Adrenal gland (tissue), 12 donors: ENCODE results near the gene PTPN1. TPM values are rescaled to one million over a fixed set of nuclear protein-coding genes. Genes with fewer than 3 reads are reported as not detected.

Experiments used
- DNase-seq, 7 donors: peaks; one replicate each; pipeline ENCODE4 v3.0.0-alpha.2; 2019 to 2020
- H3K27ac ChIP-seq, 5 donors: fragments of 200-600 bp; sonication (generic) in 4 of 5; 1 replicate in 3 of 5; 2 replicates in 2 of 5; pipeline versions ENCODE4 v1.5.1 to v1.8.0; 2016 to 2020; ENCODE audit warnings: mild to moderate bottlenecking in 1 of 5
- H3K27me3 ChIP-seq: fragments of 200-600 bp; 2 replicates; pipeline ENCODE4 v1.8.0; 2021
- H3K36me3 ChIP-seq, 2 donors: fragments of 200-600 bp; replicated peaks in 1 of 2; 1 replicate in 1 of 2; 2 replicates in 1 of 2; pipeline versions ENCODE4 v1.5.1 to v1.8.0; 2018 to 2022
- H3K4me1 ChIP-seq, 2 donors: fragments of 200-600 bp; replicated peaks in 1 of 2; 1 replicate in 1 of 2; 2 replicates in 1 of 2; pipeline versions ENCODE4 v1.5.1 to v1.8.0; 2018 to 2021
- H3K4me3 ChIP-seq, 4 donors: fragments of 200-600 bp; sonication (generic) in 3 of 4; one replicate each; pipeline ENCODE4 v1.5.1; 2016 to 2018
- H3K9me3 ChIP-seq, 3 donors: fragments of 200-600 bp; sonication (generic) in 1 of 3; replicated peaks in 1 of 3; 1 replicate in 2 of 3; 2 replicates in 1 of 3; pipeline versions ENCODE4 v1.5.1 to v1.8.0; 2016 to 2021
- POLR2A ChIP-seq, 2 donors: fragments of 450-650 bp; IDR thresholded peaks; one replicate each; pipeline ENCODE4 v1.6.1; 2017; ENCODE audit warnings: antibody characterized with exemption in 2 of 2, mild to moderate bottlenecking in 2 of 2, moderate library complexity in 1 of 2
- WGBS, 4 donors: extraction: QIAGEN DNeasy Blood & Tissue Kit in 2 of 4; methylation state at CpG; one replicate each; pipeline versions ENCODE4 v1.1.5 to v1.1.7; 2013 to 2017; 5-methylcytosine and 5-hydroxymethylcytosine counted together
- intact Hi-C, 2 donors: fragments of 100-400 bp; cut with DNase I; formaldehyde crosslinking; loops; one replicate each; pipeline versions ENCODE4 v1.14.1 to v1.15.0; 2022 to 2023
- polyA plus RNA-seq, 3 donors: library from polyadenylated mRNA; stranded (reverse); fragments of 200-250 nt in 2 of 3; fragments of 350-450 nt in 1 of 3; fragmentation: Illumina TruSeq in 1 of 3; extraction: RNeasy Lipid Tissue Mini Kit (QIAGEN cat#74804) in 1 of 3; gene quantifications; one replicate each; pipeline ENCODE4 v1.2.3, GENCODE V29; 2013 to 2014
- total RNA-seq, 9 donors: library from RNA; depleted of rRNA in 4 of 9; stranded (reverse); fragments of >200 nt in 4 of 9; fragments of 120-200 nt in 1 of 9; fragmentation: NEBNext Ultra II Directional in 1 of 9; extraction: Animal tissue kit (Norgen Biotek cat#: 25700) in 1 of 9; gene quantifications; one replicate each; pipeline versions ENCODE4 v1.1.0 to v1.2.4, GENCODE V29; 2013 to 2023
- TF ChIP-seq, protein P1 (sequence below), 6 experiments: fragments of 450-650 bp in 4 of 6; fragments of 200-600 bp in 2 of 6; sonication (generic) in 1 of 6; IDR thresholded peaks; 1 replicate in 5 of 6; 2 replicates in 1 of 6; pipeline versions ENCODE4 v1.5.1 to v1.8.0; 2016 to 2021; ENCODE audit warnings: antibody characterized with exemption in 6 of 6, mild to moderate bottlenecking in 2 of 6, moderate library complexity in 1 of 6
- donor health status: healthy with polysubstance abuse.
- donor health status: Bipolar disorder and iron deficiency.
- donor health status: DM: yes; HTN: yes; CAD: no.
- donor health status: DM: no; HTN: no; CAD: no.
- donor health status: DM: no; HTN: no; CAD: no.
- donor health status: DM: yes; HTN: yes; CAD: no.

The PTPN1 gene
- total and polyA plus RNA-seq, 12 donors = 17.0 to 49.2 (median 35.8) TPM

DNA sequence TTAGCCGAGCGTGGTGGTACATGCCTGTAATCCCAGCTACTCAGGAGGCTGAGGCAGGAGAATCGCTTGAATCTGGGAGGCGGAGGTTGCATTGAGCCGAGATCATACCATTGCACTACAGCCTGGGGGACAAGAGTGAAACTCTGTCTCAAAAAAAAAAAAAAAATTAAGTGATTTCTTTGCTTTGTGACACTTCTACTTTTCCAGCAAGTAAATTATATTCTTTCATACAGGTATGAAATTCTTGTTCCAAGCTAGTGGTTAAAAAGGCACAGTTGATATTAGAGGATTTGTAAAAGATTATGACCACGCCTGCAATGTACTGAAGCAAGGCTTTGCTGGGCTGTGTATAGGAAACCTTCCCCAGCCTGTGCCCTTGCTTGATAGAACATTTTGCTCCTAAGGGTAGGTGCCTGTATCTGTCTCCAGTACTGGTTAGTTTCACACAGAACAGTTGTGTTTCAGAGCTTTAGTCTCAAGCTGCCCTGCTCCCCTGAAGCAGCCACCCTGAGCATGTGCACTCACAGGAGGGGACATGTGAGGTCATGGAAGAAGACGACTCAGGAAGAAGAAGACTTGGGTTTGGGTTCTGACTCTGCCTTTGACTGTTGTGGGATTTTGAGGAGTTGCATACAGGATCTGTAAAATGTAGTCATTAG is 10.2 kb downstream of the PTPN1 start:
- peaks cover 34 to 82% of the 10 kb centered on the region in 2 donors for H3K4me1 ChIP-seq
- 84 to 95% (median 89%) methylated on average over 7 of the region's 7 CpGs for WGBS, 4 donors
- intact Hi-C loops = no loop called here

DNA sequence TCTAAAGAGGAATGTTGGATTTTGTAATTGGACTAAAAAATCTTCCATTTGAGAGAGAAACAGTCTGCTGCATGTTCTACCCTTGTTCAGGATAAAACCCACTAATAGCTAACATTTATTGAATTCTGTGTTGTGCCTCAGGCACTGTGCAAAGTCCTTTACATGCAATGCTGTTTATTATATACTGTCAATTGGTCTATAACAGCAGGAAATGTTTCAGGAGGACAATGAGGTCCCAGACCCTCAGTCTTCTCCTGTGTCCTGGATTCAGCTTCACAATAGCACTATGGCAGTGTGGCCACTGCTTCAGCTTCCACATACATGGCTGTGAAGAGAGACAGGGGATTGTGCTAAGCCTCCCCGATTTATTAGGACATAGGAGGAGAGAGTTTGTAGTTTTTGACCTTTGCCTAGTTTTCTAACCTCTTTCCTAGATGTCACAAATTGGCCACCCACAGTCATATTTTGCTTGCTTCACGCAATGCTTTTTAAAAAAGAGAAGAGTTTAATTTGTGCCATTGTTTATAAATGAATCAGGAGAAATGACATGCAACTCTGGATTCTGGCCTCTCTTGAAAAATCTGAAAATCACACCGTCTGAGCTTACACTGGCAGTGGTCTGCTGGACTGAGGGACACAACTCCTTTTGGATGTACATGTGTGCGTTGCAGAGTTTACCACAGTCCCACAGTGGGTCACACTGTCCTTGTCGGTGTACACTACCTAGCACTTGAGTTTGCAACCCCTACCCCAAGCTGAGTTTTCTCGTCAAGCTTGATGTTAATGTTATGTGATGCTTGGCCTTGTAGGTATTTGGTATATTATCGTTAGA is 11.3 kb downstream of the PTPN1 start:
- Histone ChIP-seq H3K4me3 (no peak overlapping the region), H3K36me3 (no peaks in the 10 kb centered on the region), H3K27me3 (no peaks in the 10 kb centered on the region), H3K4me1 (peaks cover 30 to 82% of the 10 kb centered on the region in 2 donors), H3K9me3 (no peaks in the 10 kb centered on the region), H3K27ac (peak overlapping the region in 2 of 5 donors; percentile 0 to 44)
- intact Hi-C loops = no loop called here
- WGBS, 4 donors = 74 to 83% (median 79%) methylated on average over 7 of the region's 7 CpGs
- TF ChIP-seq POLR2A (IDR thresholded peaks at IDR 0.05) = no peak
- TF ChIP-seq, protein P1, sequence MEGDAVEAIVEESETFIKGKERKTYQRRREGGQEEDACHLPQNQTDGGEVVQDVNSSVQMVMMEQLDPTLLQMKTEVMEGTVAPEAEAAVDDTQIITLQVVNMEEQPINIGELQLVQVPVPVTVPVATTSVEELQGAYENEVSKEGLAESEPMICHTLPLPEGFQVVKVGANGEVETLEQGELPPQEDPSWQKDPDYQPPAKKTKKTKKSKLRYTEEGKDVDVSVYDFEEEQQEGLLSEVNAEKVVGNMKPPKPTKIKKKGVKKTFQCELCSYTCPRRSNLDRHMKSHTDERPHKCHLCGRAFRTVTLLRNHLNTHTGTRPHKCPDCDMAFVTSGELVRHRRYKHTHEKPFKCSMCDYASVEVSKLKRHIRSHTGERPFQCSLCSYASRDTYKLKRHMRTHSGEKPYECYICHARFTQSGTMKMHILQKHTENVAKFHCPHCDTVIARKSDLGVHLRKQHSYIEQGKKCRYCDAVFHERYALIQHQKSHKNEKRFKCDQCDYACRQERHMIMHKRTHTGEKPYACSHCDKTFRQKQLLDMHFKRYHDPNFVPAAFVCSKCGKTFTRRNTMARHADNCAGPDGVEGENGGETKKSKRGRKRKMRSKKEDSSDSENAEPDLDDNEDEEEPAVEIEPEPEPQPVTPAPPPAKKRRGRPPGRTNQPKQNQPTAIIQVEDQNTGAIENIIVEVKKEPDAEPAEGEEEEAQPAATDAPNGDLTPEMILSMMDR (IDR thresholded peaks at IDR 0.05) = no peak
- no peak for DNase-seq

More for the DNA sequence above, 10.2 kb downstream of the PTPN1 start:
- Histone ChIP-seq H3K27me3 (no peaks in the 10 kb centered on the region), H3K36me3 (no peaks in the 10 kb centered on the region), H3K4me3 (no peak overlapping the region), H3K9me3 (no peaks in the 10 kb centered on the region), H3K27ac (no peak overlapping the region)
- no peak for DNase-seq
- no peak for TF ChIP-seq POLR2A (IDR thresholded peaks at IDR 0.05)
- TF ChIP-seq, protein P1 (IDR thresholded peaks at IDR 0.05) = no peak

DNA sequence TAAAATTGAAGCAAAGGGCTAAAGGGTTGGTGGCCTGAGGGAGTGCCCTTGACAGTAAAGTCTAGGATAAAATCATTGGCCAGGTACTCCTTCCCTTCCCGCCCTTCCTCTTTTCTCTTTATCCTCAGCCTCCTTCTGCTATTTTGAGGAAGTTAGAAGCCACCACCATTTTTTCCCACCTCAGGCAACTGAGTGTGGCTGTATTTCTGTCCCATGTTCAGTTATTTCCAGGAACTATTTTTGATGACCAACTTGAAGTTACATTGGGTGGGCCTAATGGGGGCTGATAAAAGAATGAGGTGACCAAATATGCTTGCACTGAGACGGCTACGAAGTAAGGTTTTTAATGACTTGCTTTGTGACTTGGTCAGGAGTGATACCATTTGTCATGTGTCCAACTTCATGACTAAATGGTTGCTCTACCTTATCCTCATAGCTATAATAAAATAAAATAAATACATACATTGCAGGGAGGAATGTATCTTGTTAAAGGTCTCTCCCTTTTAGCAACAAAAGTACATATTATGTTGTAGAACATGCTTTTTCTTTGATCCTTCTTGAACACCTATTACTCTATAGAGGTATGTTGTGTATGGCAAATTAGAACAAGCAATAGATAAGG is 12.0 kb downstream of the PTPN1 start:
- Histone ChIP-seq H3K4me3 (no peak overlapping the region), H3K9me3 (no peaks in the 10 kb centered on the region), H3K27ac (peak overlapping the region in 1 of 5 donors; percentile 38), H3K4me1 (peaks cover 37 to 82% of the 10 kb centered on the region in 2 donors), H3K36me3 (no peaks in the 10 kb centered on the region), H3K27me3 (no peaks in the 10 kb centered on the region)
- intact Hi-C loops = no loop called here
- TF ChIP-seq, protein P1 (IDR thresholded peaks at IDR 0.05) = no peak
- no peak for TF ChIP-seq POLR2A (IDR thresholded peaks at IDR 0.05)
- 68 to 89% (median 80%) methylated on average over 3 of the region's 3 CpGs for WGBS, 4 donors
- no peak for DNase-seq

DNA sequence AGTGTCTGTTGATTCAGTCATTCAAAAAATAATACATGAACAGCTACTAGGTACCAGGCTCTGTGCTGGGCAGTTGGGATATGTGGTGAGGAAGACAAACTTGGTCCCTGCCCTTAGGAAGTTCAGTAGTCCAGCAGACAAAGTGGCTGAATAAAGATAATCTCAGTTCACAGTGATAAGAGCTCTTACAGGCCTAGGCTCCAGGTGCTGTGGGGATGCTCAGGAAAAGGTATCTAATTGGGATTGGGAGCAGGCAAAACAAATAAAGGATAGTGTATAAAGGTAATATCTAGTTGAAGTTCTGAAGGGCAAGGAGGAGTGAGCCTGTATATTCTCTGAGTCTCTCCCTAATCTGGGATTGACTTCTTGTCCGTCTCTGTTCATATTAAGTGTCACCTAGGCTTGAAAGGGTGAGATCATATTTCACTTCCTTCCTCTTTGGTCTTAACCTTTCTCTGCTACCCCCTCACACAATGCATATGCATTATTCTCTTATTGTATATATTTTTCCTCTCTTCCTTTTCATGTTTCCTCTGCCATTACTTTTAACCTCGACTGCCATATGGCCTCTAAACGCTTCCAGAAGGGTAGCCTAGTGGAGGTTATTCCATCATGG is 13.5 kb downstream of the PTPN1 start:
- Histone ChIP-seq H3K4me3 (no peak overlapping the region), H3K27me3 (no peaks in the 10 kb centered on the region), H3K9me3 (no peaks in the 10 kb centered on the region), H3K4me1 (peaks cover 47 to 83% of the 10 kb centered on the region in 2 donors), H3K36me3 (no peaks in the 10 kb centered on the region), H3K27ac (no peak overlapping the region)
- WGBS, 4 donors = 44 to 58% (median 51%) methylated on average over 3 of the region's 3 CpGs
- intact Hi-C loops = no loop called here
- no peak for TF ChIP-seq POLR2A (IDR thresholded peaks at IDR 0.05)
- TF ChIP-seq, protein P1 (IDR thresholded peaks at IDR 0.05) = no peak
- DNase-seq = no peak
